Measurements from ENCODE around the gene DAGLA. TPM values are rescaled to one million over a fixed set of nuclear protein-coding genes. Genes with fewer than 3 reads are reported as not detected.

Gene DAGLA
- total RNA-seq, 2 experiments from 2014 or later, result 0.44 to 0.45 TPM

DNA sequence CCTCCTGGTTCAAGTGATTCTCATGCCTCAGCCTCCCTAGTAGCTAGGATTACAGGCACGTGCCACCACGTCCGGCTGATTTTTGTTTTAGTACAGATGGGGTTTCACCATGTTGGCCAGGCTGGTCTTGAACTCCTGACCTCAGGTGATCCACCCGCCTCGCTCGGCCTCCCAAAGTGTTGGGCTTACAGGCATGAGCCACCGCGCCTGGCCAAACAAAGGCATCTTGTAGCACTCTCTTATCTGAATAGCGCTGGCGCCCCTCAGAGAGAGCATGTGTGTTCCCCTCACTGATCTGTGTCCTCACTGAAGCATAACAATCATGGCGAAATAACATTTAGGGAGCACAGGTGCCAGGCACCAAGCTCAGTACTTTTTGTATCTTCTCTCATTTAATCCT lies 7.2 kb downstream of the DAGLA start:
- Mint-ChIP-seq H3K4me1 (no peaks in the 10 kb centered on the region), H3K36me3 (ENCODE audit: low read depth) (no peaks in the 10 kb centered on the region), H3K9me3 (no peaks in the 10 kb centered on the region), H3K27ac (no peak overlapping the region), H3K27me3 (peaks cover 20% of the 10 kb centered on the region), H3K4me3 (no peak overlapping the region)
- DNase-seq, result no peak
- CTCF ChIA-PET, result interaction anchor here (1.0 to 1.1 kb wide), 2 partner anchors 10 to 14 kb away, joined by 3 to 7 read pairs; no protein-coding TSS in a partner anchor
- POLR2A ChIA-PET, result no interaction called here

DNA sequence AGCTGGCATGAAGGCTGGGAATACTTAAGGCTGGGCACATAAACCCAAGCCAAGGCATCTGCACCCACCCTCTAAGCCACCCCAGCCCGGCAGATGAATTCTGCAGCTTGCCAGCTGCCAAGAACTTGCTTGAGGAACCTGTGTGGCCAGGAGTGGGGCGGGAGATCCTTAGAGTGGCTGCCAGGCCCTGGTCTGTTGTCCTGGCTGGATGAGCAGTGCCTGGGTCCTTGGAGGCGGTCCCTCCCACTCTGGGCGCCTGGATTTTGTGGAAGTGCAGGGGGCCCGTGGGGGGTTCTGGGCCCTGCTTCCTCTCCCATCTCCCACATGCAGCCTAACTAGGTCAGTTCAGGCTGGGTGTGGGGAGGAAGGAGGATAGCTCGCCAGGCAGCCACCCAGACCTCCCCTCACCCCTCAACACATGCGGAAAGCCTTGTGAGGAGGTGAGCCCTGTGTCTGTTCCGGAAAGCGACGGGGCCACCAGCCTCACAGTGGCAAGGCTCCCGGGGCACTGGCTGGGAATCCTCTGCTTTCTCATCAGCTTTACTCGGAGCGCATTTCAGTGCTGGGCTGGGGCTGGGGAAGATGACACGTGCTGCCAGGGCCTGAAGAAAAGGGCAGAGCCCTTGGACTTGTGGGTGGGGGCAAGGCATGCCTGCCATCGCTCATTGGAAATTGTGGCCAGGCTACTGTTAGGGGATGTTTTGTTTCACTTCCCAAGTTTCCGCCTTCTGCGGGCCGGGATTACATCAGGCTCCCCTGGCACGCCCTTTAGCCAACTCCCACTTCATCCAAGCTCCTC lies 8.4 kb downstream of the DAGLA start:
- Mint-ChIP-seq H3K27ac (peak overlapping the region; percentile 58), H3K4me3 (no peak overlapping the region)

DNA sequence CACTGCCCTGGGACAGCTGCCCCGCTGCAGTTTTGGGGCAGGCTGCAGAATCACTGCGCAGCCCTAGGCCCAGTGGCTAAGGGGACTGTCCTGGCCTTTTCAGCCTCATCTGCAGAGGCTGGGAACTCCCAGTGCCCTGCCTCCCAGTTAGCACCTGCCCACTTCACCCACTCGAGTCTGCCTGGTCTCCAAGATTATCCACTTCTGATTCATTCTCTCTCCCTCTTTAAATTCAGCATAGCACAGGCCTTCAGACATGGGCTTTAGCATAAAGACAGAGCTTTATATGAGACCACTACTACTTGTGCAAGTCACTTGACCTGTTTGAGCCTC lies 8.9 kb downstream of the DAGLA start:
- Mint-ChIP-seq H3K4me3 (no peak overlapping the region), H3K9me3 (no peaks in the 10 kb centered on the region), H3K27me3 (peaks cover 20% of the 10 kb centered on the region), H3K4me1 (no peaks in the 10 kb centered on the region), H3K36me3 (ENCODE audit: low read depth) (no peaks in the 10 kb centered on the region), H3K27ac (peak overlapping the region; percentile 58)
- ChIA-PET POLR2A (no interaction called here), CTCF (interaction anchor here (1.6 to 1.8 kb wide), 2 partner anchors 15 to 44 kb away, joined by 5 to 6 read pairs; no protein-coding TSS in a partner anchor)
- no peak for DNase-seq

More for the DNA sequence above, 8.4 kb downstream of the DAGLA start:
- no peaks in the 10 kb centered on the region for H3K36me3 Mint-ChIP-seq (ENCODE audit: low read depth)
- no peaks in the 10 kb centered on the region for H3K4me1 Mint-ChIP-seq
- H3K9me3 Mint-ChIP-seq, result no peaks in the 10 kb centered on the region
- ChIA-PET POLR2A (no interaction called here), CTCF (interaction anchor here (1.1 to 1.6 kb wide), 2 partner anchors 9 to 45 kb away, joined by 6 to 7 read pairs; no protein-coding TSS in a partner anchor)
- DNase-seq, result no peak
- peaks cover 20% of the 10 kb centered on the region for H3K27me3 Mint-ChIP-seq

DNA sequence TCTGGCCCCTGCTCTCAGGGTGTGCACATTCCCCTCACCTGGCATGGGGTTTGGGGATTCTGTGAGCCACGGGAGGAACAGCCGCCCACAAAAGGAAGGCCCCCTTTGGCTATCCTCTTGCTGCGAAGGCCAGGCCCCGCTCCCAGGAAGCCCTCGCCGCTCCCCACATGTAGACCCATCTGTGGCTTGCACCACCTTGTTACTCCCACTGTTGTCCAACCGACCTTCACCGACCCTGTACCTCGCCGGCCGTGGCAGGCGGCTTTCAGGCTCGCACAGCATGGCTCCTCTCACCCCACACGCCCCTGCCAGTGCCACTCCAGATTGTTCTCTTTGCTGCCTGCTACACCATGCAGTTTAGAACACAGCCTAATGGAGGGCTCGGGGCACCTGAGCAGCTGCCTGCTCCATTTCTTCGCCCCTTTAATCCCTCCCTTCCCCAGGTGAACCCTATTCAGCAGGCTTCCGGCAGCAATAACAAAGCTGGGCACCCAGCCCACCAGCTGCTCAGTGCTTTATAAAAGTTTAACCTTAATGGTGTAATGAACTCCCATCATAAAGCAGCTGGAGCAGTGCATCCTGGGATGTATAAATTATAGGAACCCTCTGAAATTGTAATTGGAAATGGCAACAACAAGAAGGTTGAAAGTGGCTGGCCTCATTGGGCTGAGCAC lies 10.7 kb downstream of the DAGLA start:
- CTCF ChIA-PET, result interaction anchor here (1.0 to 1.8 kb wide), 3 partner anchors 13 to 43 kb away, joined by 3 to 5 read pairs (median 3); no protein-coding TSS in a partner anchor
- Mint-ChIP-seq H3K27ac (no peak overlapping the region), H3K36me3 (ENCODE audit: low read depth) (no peaks in the 10 kb centered on the region), H3K27me3 (peaks cover 9% of the 10 kb centered on the region), H3K9me3 (no peaks in the 10 kb centered on the region), H3K4me3 (no peak overlapping the region), H3K4me1 (peaks cover 4% of the 10 kb centered on the region)
- no peak for DNase-seq
- POLR2A ChIA-PET, result no interaction called here

DNA sequence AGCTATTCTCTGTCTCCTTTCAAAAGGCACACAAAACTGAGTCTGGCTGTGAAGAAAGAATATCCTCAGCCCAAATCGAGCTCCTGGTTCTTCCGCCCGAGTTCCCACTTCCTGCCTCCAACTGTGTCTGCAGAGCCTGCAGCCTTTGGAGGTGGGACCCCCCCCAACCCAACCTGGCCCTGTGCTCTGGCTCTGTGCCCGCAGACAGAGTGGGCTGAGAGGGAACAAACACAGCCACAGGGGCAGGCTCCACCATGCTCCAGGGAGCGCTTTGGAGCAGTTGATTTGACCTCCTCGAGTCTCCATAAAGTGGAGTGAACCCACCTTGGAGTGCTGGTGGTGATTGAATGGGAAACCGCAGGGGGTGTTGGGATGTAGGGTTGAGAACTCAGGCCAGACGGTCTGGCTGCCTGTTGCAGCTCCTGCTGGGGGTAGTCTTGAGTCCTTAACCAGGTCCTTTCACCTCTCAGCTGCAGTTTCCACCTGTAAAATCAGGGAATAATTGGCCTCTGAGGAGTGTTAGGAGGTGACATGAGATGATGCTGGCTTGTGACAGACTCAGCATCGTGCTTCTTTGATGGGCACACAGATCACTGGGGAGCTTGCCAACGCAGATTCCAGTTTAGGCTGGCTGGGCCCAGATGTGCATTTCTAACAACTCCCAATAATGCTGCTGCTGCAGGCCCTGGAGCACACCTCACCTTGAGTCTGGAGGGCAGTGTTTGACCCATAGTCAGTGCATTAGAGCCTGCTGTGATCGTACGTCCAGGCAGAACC lies 11.4 kb downstream of the DAGLA start:
- H3K9me3 Mint-ChIP-seq, result no peaks in the 10 kb centered on the region
- peaks cover 8% of the 10 kb centered on the region for H3K27me3 Mint-ChIP-seq
- CTCF ChIA-PET, result interaction anchor here (1.0 to 1.6 kb wide), 2 partner anchors 16 to 42 kb away, joined by 3 read pairs; no protein-coding TSS in a partner anchor

DNA sequence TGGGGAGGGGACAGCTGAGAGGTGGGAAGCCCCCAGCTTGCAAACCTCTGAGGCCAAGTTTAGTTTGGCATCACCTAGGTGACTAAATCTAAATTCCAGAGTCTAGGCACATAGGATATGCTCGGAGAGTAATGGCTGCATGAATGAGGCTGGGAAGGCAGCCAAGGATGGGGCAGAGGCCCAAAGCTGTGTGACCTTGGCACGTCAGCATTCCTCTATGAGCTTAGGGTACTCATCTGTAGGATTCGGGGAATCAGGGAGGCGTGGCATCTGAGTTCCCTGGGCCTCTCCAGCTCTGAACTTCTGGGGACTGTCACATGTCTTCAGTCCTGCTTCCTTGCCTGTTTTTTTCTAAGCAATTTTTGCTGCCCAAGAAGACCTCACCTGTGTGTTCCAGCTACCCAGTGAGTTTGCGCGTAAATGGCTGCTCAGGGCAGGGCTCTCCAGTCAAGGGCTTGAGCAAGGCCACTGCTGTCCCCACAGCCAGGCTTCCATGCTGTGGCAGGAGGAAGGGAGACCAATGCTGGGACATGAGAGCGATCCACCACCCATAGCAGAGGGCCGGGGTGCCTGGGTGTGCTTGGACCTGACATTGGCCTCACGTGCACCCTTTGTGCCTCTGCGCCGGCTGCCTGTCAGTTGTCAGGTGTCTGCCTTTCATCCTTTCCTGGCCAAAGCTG lies 13.9 kb downstream of the DAGLA start:
- no peak for DNase-seq
- CTCF ChIA-PET, result interaction anchor here (0.5 to 2.5 kb wide), 2 partner anchors 36 to 39 kb away, joined by 6 to 10 read pairs; no protein-coding TSS in a partner anchor
- Mint-ChIP-seq H3K9me3 (no peaks in the 10 kb centered on the region), H3K27ac (no peak overlapping the region), H3K4me3 (no peak overlapping the region), H3K36me3 (ENCODE audit: low read depth) (no peaks in the 10 kb centered on the region), H3K27me3 (no peaks in the 10 kb centered on the region), H3K4me1 (peaks cover 30% of the 10 kb centered on the region)
- POLR2A ChIA-PET, result no interaction called here

More for the DNA sequence above, 11.4 kb downstream of the DAGLA start:
- no peak overlapping the region for H3K27ac Mint-ChIP-seq
- DNase-seq, result no peak
- H3K4me1 Mint-ChIP-seq, result peaks cover 10% of the 10 kb centered on the region
- POLR2A ChIA-PET, result no interaction called here
- no peaks in the 10 kb centered on the region for H3K36me3 Mint-ChIP-seq (ENCODE audit: low read depth)
- no peak overlapping the region for H3K4me3 Mint-ChIP-seq

DNA sequence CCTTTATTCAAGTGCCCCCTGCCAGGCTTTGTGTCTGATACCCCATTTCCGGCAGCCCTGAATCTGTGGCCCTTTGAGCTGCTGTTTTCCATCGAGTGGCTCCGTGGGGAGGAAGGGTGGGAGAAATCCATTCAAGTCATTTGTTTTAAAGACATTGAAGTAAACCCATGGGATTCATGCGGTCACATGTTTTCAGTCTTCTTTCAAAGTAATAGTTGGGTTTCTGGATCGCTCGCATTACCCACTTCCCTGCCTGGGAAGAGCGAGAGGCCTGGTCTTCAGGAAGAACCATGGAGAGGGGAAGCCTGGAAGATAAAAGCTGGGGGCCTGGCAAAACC lies 14.4 kb downstream of the DAGLA start:
- no peak for DNase-seq
- POLR2A ChIA-PET, result no interaction called here
- H3K27ac Mint-ChIP-seq, result no peak overlapping the region
- H3K27me3 Mint-ChIP-seq, result no peaks in the 10 kb centered on the region
- CTCF ChIA-PET, result interaction anchor here (0.7 to 2.5 kb wide), 3 partner anchors 9 to 39 kb away, joined by 3 to 10 read pairs (median 3); no protein-coding TSS in a partner anchor
- no peaks in the 10 kb centered on the region for H3K9me3 Mint-ChIP-seq
- H3K4me1 Mint-ChIP-seq, result peaks cover 30% of the 10 kb centered on the region
- no peak overlapping the region for H3K4me3 Mint-ChIP-seq
- no peaks in the 10 kb centered on the region for H3K36me3 Mint-ChIP-seq (ENCODE audit: low read depth)

DNA sequence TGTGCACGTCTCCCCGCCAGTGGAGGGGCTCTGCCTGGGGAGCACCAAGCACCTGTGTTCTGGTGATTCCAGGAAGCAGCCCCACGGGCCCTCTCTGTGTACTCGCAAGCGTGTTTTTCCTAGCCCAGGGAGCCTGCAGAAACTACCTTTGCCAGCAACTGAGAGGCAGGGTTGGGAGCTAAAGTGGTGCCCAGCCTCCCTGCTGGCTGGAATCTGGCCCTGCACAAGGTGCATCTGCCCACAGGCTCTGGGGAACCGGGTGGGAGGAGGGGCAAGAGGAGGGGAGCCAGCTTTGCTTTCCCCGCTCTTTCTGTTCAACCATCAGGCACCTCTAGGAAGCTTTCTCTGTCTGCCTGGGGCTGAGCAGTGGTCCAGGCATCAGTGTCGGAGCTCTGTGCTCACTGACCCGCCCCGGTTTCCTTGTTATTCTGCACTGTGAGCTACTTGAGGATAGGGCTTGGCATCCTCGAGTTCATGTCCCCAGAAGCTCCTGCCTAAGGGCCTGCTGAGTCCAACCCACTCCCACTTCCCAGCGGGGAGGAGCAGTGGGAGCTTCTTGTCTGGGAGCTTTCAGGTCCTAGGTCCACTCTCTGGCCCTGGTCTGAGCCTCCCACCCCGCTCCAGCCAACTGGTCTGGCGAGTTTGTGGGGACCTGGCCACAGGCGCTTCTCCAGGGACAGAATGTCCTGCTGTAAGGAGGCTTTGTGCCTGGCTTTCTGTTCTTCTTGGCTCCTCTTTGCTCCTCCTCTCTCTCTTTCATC lies 14.9 kb downstream of the DAGLA start:
- CTCF ChIA-PET, result interaction anchor here (0.6 to 2.5 kb wide), 4 partner anchors 8 to 104 kb away, joined by 3 to 10 read pairs (median 4); no protein-coding TSS in a partner anchor
- no peak for DNase-seq
- H3K9me3 Mint-ChIP-seq, result no peaks in the 10 kb centered on the region
- peaks cover 30% of the 10 kb centered on the region for H3K4me1 Mint-ChIP-seq
- no peaks in the 10 kb centered on the region for H3K36me3 Mint-ChIP-seq (ENCODE audit: low read depth)
- H3K27me3 Mint-ChIP-seq, result no peaks in the 10 kb centered on the region
- H3K27ac Mint-ChIP-seq, result peak overlapping the region; percentile 84
- peak overlapping the region; percentile 55 for H3K4me3 Mint-ChIP-seq
- POLR2A ChIA-PET, result no interaction called here

DNA sequence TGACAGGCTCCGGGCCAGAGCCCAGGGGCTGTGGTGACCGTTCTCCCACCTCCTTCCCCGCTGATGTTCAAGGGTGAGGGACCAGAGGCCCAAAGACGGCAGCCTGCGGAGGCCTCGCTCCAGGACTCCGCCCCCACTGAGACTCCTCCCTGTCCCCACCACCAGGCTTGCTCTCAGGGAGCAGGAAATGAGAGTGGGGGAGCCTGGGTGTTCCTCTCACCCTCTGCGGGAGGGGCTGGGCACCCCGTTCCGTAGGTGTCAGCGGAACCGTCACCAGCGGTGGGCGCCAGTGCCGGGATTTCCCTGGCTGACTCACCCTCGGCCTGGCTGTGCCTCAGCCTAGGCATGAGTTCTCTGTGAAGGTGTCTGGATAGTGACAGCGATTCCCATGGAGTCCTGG lies 15.7 kb downstream of the DAGLA start:
- Mint-ChIP-seq H3K27me3 (no peaks in the 10 kb centered on the region), H3K4me1 (peaks cover 30% of the 10 kb centered on the region), H3K27ac (peak overlapping the region; percentile 84), H3K4me3 (peak overlapping the region; percentile 55), H3K36me3 (ENCODE audit: low read depth) (no peaks in the 10 kb centered on the region), H3K9me3 (no peaks in the 10 kb centered on the region)
- POLR2A ChIA-PET, result no interaction called here
- peak; percentile 91 for DNase-seq
- CTCF ChIA-PET, result interaction anchor here (1.3 kb wide), 1 partner anchor 13 kb away, joined by 3 read pairs; no protein-coding TSS in a partner anchor

DNA sequence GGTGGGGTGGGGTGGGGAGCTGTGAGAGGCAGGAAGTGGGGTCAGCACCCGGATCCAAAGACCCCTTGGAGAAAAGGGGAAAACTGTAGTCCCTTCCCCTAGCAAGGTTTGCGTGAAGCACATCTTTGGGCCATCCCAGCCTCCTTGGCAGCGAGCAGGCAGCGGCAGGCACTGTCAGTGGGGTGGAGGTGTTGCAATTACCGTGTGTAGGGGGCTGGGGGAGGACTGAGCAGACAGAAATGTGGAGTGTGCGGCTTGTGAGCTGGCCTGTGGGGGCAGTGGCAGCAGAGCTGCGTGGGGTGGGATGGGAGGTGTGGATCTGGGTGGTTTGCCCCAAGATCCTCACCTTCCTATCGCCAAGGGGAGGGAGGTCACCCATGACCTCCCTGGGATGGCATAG lies 16.4 kb downstream of the DAGLA start:
- Mint-ChIP-seq H3K36me3 (ENCODE audit: low read depth) (no peaks in the 10 kb centered on the region), H3K27me3 (no peaks in the 10 kb centered on the region), H3K27ac (peak overlapping the region; percentile 71), H3K9me3 (no peaks in the 10 kb centered on the region), H3K4me1 (peaks cover 30% of the 10 kb centered on the region), H3K4me3 (no peak overlapping the region)
- ChIA-PET POLR2A (no interaction called here), CTCF (interaction anchor here (0.6 to 2.0 kb wide), 2 partner anchors 9 to 58 kb away, joined by 3 to 7 read pairs; no protein-coding TSS in a partner anchor)
- DNase-seq, result no peak

DNA sequence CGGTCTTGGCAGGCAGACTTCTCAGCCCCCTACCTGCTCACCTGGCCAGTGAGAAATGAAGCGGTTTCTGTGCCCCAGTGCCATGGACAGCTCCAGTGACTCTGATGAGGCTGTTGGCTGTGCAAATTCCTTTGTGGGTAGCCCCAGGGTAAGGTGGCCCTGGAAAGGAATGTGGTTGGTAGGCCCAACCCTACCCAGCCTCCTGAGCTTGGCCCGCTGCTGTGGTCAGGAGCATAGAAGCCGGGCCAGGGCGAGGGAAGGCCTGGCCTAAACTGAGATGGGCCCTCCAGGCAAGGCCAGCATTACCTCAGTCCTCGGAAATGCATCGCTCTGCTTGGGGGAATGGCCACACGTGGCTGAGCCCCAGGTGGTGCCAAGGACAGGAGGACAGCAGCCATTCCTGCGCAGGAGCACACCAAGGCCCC lies 16.9 kb downstream of the DAGLA start:
- no peak for DNase-seq
- no peaks in the 10 kb centered on the region for H3K27me3 Mint-ChIP-seq
- no peaks in the 10 kb centered on the region for H3K9me3 Mint-ChIP-seq
- no peaks in the 10 kb centered on the region for H3K36me3 Mint-ChIP-seq (ENCODE audit: low read depth)
- POLR2A ChIA-PET, result no interaction called here
- CTCF ChIA-PET, result interaction anchor here (0.6 to 2.0 kb wide), 5 partner anchors 9 to 220 kb away, joined by 3 to 7 read pairs (median 4); no protein-coding TSS in a partner anchor
- H3K4me3 Mint-ChIP-seq, result no peak overlapping the region
- H3K27ac Mint-ChIP-seq, result no peak overlapping the region
- peaks cover 30% of the 10 kb centered on the region for H3K4me1 Mint-ChIP-seq

All from activated CD4-positive, alpha-beta T cell treated with anti-CD3 and anti-CD28 coated beads, Interleukin-2, amount 10 ng/mL, durations not matched to agents 7 days and 5 days (primary cell).